ENCODE data around the gene SEMA3A. TPM values are rescaled to one million over a fixed set of nuclear protein-coding genes. Genes with fewer than 3 reads are reported as not detected.
A peak's percentile ranks its signal among the peaks of the same experiment; 100 is the strongest.

The SEMA3A gene
- total and polyA plus RNA-seq, 2 experiments from 2014 or later: 24.5 to 48.4 TPM

- H4K20me1 ChIP-seq (ENCODE audit: insufficient read depth): no peaks in the 10 kb centered on the region
- no peak overlapping the region for H2AFZ ChIP-seq
- H3K36me3 ChIP-seq (ENCODE audit: low read depth): no peaks in the 10 kb centered on the region; the same call in 1 of the 2 replicates
- no peak for DNase-seq
- H3K9me3 ChIP-seq (ENCODE audit: low read depth): no peaks in the 10 kb centered on the region
- 97 to 98% methylated on average over 6 of the region's 6 CpGs for WGBS, 2 experiments (ENCODE audit: low coverage in 1 of 2, low lambda C conversion rate in 2 of 2, missing lambda C conversion rate in 2 of 2)
- H3K27me3 ChIP-seq (replicated peaks; ENCODE audit: insufficient read depth): no peaks in the 10 kb centered on the region
- TF ChIP-seq EZH2phosphoT487 (IDR thresholded peaks at IDR 0.05; ENCODE audit: insufficient read depth, low read depth) (no peak), EZH2 (IDR thresholded peaks at IDR 0.05; ENCODE audit: insufficient read depth, poor library complexity, severe bottlenecking) (no peak)
- H3K79me2 ChIP-seq (ENCODE audit: insufficient read depth): no peaks in the 10 kb centered on the region
- H3K27ac ChIP-seq: no peak overlapping the region
- no peak overlapping the region for H3K4me2 ChIP-seq (ENCODE audit: unreplicated experiment)
- H3F3A ChIP-seq (ENCODE audit: insufficient read depth): peaks cover 7% of the 10 kb centered on the region; the same call in 1 of the 2 replicates
- H3K9ac ChIP-seq: no peak overlapping the region
- H3K4me3 ChIP-seq: no peak overlapping the region
- peaks cover 18% of the 10 kb centered on the region for H3K4me1 ChIP-seq (ENCODE audit: insufficient read depth)
- in situ Hi-C loops (cut with MboI): no loop called here
- no peaks in the 10 kb centered on the region; the same call in 1 of the 2 replicates for H3K9me2 ChIP-seq (ENCODE audit: insufficient read depth)
These were observed 77.3 kb downstream of the SEMA3A start for GRCh38 chr7:84117304-84117703.

DNA sequence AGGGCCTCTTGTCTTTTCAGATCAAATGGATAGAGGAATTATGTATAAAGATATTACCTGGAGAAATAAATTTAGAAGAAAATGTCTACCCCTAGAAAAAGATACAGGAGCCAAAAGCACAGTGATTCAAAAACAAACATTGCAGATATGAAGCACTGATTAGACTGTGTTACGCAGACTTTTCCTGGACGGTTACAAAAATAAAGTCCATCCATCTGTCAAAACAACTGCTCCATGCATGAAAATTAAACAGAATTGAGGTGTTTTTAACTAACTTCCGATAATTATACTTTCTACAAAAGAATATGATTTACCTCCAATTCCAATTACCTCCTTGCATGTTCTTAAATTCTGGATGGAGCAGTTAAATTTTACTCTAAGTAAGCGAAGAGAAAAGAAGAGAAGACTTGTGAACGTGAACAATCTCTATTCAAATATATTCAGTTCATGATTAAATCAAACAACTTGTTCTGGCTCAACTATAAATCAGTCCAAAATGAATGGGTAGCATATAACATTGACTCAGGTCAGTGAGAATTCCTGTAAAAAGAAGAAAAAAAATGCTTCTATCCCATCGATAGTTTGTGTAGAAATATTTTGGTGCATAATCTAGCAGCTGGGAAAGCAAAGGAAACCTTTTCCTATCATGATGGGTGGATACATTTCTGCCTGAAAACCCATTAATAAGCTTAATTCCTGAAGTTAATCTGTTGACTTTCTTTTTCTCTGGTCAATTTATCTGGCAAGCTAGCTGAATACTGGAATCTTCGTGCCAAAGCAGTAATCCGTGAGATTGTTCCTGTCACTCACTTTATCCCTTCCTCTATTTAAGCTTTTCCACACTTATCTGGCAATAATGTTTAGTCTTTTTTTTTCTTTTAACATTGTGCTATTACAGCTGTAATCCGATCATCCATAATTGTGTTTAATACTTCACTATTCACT lies 80.4 kb downstream of the SEMA3A start:
- DNase-seq: no peak
- no peak overlapping the region for H2AFZ ChIP-seq
- H3K9ac ChIP-seq: no peak overlapping the region
- no peaks in the 10 kb centered on the region; the same call in 1 of the 2 replicates for H3K9me2 ChIP-seq (ENCODE audit: insufficient read depth)
- TF ChIP-seq EZH2 (IDR thresholded peaks at IDR 0.05; ENCODE audit: insufficient read depth, poor library complexity, severe bottlenecking): no peak
- TF ChIP-seq EZH2phosphoT487 (IDR thresholded peaks at IDR 0.05; ENCODE audit: insufficient read depth, low read depth): no peak
- no peaks in the 10 kb centered on the region for H3K79me2 ChIP-seq (ENCODE audit: insufficient read depth)
- H3K27ac ChIP-seq: no peak overlapping the region; the same call in 1 of the 2 replicates
- no peak overlapping the region for H3K4me3 ChIP-seq
- no peaks in the 10 kb centered on the region; the same call in 1 of the 2 replicates for H3K36me3 ChIP-seq (ENCODE audit: low read depth)
- no peaks in the 10 kb centered on the region for H4K20me1 ChIP-seq (ENCODE audit: insufficient read depth)
- H3K27me3 ChIP-seq (replicated peaks; ENCODE audit: insufficient read depth): no peaks in the 10 kb centered on the region
- H3K9me3 ChIP-seq (ENCODE audit: low read depth): no peaks in the 10 kb centered on the region
- peaks cover 7% of the 10 kb centered on the region; the same call in 1 of the 2 replicates for H3F3A ChIP-seq (ENCODE audit: insufficient read depth)
- in situ Hi-C loops (cut with MboI): no loop called here
- H3K4me1 ChIP-seq (ENCODE audit: insufficient read depth): peaks cover 18% of the 10 kb centered on the region
- 83 to 84% methylated on average over 9 of the region's 9 CpGs for WGBS, 2 experiments (ENCODE audit: low coverage in 1 of 2, low lambda C conversion rate in 2 of 2, missing lambda C conversion rate in 2 of 2)
- H3K4me2 ChIP-seq (ENCODE audit: unreplicated experiment): no peak overlapping the region

DNA sequence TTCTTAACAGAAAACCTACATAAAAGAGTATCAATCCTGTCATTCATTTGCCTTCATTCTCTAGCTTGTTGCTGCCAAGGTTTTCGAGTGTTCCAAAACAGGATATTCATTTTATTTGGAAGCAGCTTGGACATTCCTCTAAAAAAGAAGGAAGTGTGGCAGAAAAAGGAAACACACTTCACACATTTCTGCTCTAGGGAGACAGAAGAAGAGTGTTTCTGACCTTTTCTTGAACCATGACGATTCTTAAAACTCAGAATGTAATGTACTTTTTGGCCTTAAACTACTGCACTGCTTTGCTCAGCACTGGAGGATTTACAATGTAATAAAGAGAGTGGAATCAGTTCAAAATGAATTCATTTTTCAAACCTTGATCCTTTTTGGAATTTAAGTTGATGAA lies 81.3 kb downstream of the SEMA3A start:
- Histone ChIP-seq H3K4me2 (ENCODE audit: unreplicated experiment) (peak overlapping the region; percentile 42), H2AFZ (peak overlapping the region; percentile 65), H3K4me1 (ENCODE audit: insufficient read depth) (peaks cover 18% of the 10 kb centered on the region), H3K4me3 (peak overlapping the region; percentile 15; the same call in 1 of the 2 replicates), H3K9me2 (ENCODE audit: insufficient read depth) (no peaks in the 10 kb centered on the region; the same call in 1 of the 2 replicates), H3K9ac (no peak overlapping the region), H3F3A (ENCODE audit: insufficient read depth) (peaks cover 7% of the 10 kb centered on the region; the same call in 1 of the 2 replicates), H3K27me3 (replicated peaks; ENCODE audit: insufficient read depth) (no peaks in the 10 kb centered on the region), H3K79me2 (ENCODE audit: insufficient read depth) (no peaks in the 10 kb centered on the region), H3K36me3 (ENCODE audit: low read depth) (no peaks in the 10 kb centered on the region; the same call in 1 of the 2 replicates), H4K20me1 (ENCODE audit: insufficient read depth) (no peaks in the 10 kb centered on the region), H3K9me3 (ENCODE audit: low read depth) (no peaks in the 10 kb centered on the region), H3K27ac (peak overlapping the region; percentile 36)
- 18 to 23% methylated on average over 2 of the region's 2 CpGs for WGBS, 2 experiments (ENCODE audit: low coverage in 1 of 2, low lambda C conversion rate in 2 of 2, missing lambda C conversion rate in 2 of 2)
- in situ Hi-C loops (cut with MboI): no loop called here
- TF ChIP-seq EZH2phosphoT487 (IDR thresholded peaks at IDR 0.05; ENCODE audit: insufficient read depth, low read depth): no peak
- no peak for TF ChIP-seq EZH2 (IDR thresholded peaks at IDR 0.05; ENCODE audit: insufficient read depth, poor library complexity, severe bottlenecking)
- DNase-seq: peak; percentile 9

- in situ Hi-C loops (cut with MboI): no loop called here
- Histone ChIP-seq H3K27ac (no peak overlapping the region), H3K4me2 (ENCODE audit: unreplicated experiment) (peak overlapping the region; percentile 42), H3F3A (ENCODE audit: insufficient read depth) (peaks cover 7% of the 10 kb centered on the region; the same call in 1 of the 2 replicates), H2AFZ (peak overlapping the region; percentile 65), H3K79me2 (ENCODE audit: insufficient read depth) (no peaks in the 10 kb centered on the region), H3K27me3 (replicated peaks; ENCODE audit: insufficient read depth) (no peaks in the 10 kb centered on the region), H3K9me2 (ENCODE audit: insufficient read depth) (no peaks in the 10 kb centered on the region; the same call in 1 of the 2 replicates), H3K36me3 (ENCODE audit: low read depth) (no peaks in the 10 kb centered on the region; the same call in 1 of the 2 replicates), H3K4me3 (0 out of 2 replicates have a peak overlapping the region, but pooled peaks have one; percentile 15), H3K9ac (no peak overlapping the region), H3K9me3 (ENCODE audit: low read depth) (no peaks in the 10 kb centered on the region), H3K4me1 (ENCODE audit: insufficient read depth) (peaks cover 18% of the 10 kb centered on the region), H4K20me1 (ENCODE audit: insufficient read depth) (no peaks in the 10 kb centered on the region)
- 13 to 39% methylated on average over 1 of the region's 1 CpG for WGBS, 2 experiments (ENCODE audit: low coverage in 1 of 2, low lambda C conversion rate in 2 of 2, missing lambda C conversion rate in 2 of 2)
- TF ChIP-seq EZH2 (IDR thresholded peaks at IDR 0.05; ENCODE audit: insufficient read depth, poor library complexity, severe bottlenecking): no peak
- no peak for TF ChIP-seq EZH2phosphoT487 (IDR thresholded peaks at IDR 0.05; ENCODE audit: insufficient read depth, low read depth)
- DNase-seq: peak; percentile 22
These were observed 81.8 kb downstream of the SEMA3A start for GRCh38 chr7:84112771-84113170.

Data from GM23248 (cell line).